GM18511 (cell line): ENCODE results near the gene IGFBP5.

Experiments
- ATAC-seq: cut with Tn5 transposase; IDR thresholded peaks from one replicate; pipeline ENCODE4 v1.9.1; 2021; ENCODE audit warnings: mild to moderate bottlenecking, moderate library complexity; ENCODE audit not compliant: unreplicated experiment

IGFBP5 gene, protein sequence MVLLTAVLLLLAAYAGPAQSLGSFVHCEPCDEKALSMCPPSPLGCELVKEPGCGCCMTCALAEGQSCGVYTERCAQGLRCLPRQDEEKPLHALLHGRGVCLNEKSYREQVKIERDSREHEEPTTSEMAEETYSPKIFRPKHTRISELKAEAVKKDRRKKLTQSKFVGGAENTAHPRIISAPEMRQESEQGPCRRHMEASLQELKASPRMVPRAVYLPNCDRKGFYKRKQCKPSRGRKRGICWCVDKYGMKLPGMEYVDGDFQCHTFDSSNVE

DNA sequence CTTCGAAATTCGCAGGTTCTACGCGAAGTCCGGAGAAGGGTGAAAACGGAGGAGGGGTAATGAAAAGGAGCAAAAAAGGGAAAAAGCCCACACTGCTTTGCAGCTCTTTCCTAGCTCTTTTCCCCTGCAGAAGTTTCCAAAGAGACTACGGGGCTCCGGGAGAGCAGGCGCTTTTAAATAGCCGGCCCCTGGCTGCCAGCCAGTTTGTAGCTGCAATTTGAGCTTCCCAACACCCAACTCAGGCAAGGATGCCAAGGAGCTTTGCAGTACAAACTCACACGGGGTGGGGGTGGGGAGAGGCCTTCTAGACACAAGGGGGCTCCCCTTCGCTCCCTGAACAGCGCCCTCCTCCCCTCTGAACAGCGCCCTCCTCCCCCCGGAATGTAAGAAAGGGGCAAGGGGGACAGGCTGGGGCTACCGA lies at the start of gene IGFBP5:
Gene IGFBP5 (minus strand): TSS at position 149 of the 421 bp plus-strand sequence. CDS start 774 bp downstream, outside the sequence.
- ATAC-seq = no peak

DNA sequence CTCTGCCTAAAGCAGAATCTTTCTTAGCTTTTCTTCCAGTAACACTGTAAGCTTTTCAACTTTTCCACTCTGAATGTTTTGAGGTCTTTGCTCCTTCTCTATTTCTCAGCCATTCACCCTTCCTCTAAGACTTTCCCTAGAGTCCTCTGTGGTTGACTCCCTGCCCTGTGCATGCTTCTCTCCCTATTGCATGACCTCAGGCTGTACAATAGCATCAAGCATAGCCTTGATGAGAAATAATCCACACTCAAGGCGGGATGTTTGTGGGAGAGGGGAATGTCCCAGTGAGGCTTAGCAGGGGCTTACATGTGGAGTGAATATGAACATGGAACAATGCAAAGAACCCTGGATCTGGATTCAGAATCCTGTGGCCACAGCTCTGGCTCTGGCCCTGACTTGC lies 48.4 kb upstream of the IGFBP5 start:
- no peak for ATAC-seq

DNA sequence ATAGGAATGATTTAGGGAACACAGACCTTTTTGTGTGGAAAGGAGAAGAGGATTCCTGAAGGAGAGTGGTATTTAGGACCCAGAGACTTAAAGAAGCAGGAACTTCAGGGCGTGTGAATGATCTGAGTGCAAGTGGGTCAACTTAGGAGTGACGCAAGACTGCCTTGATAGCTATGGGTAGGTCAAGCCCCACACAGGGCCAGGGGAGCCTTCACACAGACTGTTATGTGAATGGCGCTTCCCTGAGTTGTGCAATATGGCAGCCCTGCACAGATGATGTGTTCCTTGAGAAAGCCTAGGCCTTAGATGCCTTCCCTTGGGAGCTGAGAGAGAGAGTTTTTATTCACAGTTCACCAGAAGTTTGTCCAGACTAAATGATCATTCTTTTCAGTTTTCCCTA lies 47.1 kb upstream of the IGFBP5 start:
- no peak for ATAC-seq

DNA sequence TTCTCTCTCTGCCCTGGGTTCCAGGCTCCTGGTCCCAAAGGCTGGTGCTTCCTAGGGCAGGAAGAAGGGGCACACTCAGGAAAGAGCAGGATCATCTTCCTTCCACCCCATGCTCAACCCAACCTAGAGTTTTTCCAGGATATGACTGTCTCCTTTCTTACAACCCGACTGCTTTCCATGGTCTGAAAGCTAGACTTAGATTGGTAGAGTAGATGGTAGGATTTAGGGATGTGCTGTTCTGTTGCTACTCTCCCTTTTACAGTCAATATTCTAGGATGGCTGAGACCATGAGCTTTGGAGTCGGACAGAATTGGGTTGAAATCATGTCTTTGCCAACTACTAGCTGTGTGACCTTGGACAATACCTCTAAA lies 45.9 kb upstream of the IGFBP5 start:
- no peak for ATAC-seq

DNA sequence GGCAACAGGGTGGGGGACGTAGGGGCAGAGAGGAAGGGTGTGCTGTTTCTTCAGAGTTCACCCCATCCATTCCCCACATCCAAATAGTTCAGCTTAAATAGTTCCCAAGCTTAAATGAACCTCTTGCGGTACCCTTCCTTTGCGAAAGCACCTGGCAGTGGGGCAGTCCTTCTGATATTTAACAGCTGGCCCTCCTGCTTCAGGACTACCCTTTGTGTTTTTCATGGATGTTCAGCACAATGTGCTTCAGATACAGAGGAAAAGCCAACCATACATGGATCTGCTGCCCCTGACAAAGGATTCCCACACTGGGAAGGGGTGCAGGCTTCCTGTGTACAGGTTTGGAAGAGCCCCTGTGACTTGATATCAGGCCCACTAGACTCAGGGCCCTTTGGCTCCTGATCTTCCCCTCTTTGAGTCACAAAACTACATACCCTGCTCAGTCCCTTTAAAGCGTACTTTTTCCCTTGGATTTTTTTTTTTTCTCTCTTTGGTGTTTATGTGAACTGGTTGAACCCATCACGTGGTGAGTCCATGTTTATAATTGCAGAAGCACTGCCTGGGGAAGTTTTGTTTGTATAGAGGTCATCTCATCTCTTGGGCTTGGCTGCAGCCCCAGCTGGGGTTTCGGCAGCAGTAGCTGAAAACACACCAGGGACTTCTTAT lies 45.3 kb upstream of the IGFBP5 start:
- no peak for ATAC-seq

DNA sequence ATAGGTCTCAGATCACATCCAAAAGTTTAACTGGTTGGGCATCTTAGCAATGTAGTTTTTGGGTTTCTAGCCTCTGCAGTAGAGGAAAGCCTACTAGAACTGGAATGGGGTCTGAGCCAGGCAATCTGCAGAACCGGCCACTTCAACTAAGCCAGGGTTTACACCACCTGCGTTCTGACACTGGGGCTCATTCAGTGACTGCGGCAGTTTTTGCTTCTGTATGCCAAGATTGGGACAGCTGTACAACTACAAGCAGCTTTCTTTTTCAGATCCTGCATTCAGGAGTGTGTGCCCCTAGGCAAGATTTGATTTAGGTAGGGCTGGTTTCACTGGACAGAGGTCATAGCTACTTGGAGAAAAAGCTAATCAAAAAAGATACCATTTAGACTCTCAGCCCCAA lies 43.7 kb upstream of the IGFBP5 start:
- ATAC-seq = no peak

DNA sequence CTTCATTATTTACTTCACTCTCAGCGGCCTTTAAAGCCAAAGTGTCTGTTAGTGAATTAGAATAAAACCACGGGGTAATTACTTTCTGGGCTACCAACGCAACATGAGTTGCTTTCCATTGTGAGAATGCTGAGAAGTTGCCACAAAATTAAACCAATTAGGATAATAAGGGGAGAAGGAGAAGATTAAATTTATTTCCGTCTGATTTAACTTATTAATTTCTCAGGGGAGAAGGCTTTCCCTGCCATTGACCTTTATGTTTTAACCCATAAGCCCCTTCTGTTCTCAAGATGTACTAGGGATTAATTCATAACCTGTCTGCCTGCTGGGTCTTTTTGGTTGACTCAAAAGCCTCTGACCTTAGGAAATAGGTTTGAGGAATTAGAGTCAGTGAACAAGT lies 42.3 kb upstream of the IGFBP5 start:
- ATAC-seq = no peak

DNA sequence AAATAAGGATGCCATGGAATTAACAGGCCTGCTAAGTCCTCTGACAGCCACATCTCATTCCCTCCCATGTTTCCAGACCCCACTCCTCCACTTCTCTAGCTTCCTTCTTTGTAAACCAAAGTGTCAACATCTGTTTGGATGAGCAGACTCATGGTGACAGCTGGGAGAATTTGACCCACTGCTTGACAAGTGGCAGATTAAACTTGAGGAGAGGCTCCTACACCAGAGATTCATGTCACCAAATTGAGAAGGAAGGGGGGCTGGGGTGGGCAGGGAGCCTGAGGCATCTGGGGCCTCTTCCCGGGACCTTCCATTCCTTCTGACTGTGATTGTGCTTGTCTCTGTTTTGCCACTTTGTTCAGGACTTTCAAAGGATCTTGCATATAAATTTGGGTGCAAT lies 41.0 kb upstream of the IGFBP5 start:
- no peak for ATAC-seq

DNA sequence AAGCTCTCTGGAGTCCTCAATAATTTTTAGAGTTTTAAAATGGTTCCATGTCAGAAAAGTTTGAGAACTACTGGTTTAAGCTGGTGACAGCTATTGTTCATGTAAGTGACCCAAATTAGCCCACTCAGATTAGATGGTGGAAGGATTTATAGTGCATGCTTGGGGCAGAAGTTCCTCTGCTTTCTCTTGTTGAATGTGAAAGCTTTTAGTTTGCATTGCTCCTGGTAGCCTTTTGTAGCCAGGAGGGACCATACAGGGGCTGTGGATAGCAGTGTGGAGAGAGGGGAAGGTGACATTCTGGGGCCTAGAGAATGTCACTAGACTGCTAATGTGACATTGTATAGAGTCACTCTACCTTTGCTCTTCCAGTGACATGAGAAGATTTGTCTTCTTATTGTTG lies 40.3 kb upstream of the IGFBP5 start:
- no peak for ATAC-seq

DNA sequence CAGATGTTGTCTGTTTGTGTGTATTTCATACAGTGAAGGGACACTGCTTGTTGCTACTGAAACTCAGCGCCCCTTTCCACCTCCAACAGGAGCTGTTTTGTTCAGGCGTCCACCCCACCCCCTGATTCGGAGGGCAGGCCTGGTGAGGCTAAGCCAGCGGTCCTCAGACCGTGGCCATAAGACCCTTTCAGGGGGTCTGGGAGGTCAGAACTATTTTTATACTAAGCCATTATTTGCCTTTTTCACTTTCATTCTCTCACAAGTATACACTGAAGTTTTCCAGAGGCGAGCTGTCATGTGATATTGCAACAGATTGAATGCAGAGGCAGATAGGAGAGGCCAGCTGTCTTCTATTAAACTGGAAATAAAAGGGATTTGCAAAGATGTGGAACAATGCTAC lies 39.7 kb upstream of the IGFBP5 start:
- ATAC-seq = no peak

DNA sequence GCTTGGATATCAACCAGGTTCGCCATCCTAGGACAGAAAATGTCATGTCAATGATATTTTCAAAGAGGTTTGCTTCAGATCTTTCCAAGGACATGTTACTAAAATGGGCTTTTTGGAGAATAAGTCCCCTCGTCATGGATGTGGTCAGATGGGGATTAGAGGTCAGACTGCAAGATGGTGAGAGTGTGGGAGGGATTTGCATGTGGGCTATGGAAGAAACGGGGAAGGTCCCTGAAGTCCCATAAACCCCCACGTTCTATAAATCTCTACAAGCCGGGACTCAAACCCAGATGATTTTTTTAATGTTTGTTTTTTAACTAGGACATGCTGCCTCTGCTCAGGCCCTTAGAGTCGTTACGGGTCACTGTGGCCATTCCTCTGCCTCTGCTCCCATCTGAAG lies 37.7 kb upstream of the IGFBP5 start:
- no peak for ATAC-seq

DNA sequence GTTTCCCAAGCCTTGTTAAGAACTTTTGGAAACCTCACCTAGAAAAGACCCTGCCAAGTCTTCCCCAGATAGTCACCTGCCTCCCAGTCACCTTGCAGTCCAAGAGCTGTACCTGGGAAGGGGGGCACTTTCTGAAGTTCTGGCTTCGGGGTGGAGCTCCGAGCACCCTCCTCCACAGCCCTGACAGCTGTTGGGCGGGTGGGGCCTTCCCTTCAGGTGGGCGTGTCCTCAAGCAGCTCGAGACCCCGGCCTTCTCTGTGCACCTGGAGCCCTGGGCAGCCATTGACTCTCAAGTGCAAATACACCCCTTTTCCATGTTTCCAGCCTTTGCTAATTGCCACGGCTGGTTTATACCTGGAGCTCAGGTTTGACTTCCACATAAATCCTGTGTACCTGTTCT lies 37.0 kb upstream of the IGFBP5 start:
- no peak for ATAC-seq

DNA sequence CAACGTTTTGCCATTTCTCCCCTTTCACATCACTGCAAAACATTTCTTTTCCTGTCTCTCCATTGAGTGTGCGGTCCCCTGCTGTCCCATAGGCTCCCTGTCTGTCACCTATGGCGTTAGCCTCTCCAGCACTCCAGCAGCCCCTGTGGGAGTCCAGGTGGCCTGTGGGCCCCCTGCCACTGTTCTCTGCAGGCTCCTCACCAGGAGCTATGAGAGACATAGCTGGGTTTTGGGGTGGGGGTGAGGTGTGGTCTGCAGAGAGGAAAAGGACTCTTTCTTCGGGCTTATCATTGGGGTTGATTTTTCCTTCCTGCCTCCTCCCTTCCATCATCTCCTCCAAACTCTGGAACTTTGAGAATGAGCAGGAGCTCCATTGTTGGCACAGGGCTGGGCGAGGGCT lies 36.1 kb upstream of the IGFBP5 start:
- no peak for ATAC-seq

DNA sequence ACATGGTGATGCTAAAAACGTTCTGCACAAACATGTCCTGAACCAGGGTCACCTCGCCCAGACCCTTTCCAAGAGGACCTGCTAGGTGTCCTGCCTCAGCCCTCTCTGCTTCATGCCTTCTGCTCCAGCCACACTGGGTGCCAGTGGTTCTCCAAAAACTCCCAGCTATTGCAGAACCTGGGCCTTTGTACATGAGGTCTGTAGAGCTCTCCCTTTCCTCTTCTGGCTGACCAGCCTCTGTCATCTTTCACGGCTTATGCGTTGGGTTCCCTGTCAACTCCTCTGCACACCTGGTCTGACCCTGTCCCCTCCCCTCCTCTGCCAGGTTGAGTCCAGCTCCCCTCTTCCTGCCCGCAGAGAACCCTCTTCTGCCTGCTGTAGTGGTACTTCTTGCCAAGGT lies 35.5 kb upstream of the IGFBP5 start:
- ATAC-seq = no peak

DNA sequence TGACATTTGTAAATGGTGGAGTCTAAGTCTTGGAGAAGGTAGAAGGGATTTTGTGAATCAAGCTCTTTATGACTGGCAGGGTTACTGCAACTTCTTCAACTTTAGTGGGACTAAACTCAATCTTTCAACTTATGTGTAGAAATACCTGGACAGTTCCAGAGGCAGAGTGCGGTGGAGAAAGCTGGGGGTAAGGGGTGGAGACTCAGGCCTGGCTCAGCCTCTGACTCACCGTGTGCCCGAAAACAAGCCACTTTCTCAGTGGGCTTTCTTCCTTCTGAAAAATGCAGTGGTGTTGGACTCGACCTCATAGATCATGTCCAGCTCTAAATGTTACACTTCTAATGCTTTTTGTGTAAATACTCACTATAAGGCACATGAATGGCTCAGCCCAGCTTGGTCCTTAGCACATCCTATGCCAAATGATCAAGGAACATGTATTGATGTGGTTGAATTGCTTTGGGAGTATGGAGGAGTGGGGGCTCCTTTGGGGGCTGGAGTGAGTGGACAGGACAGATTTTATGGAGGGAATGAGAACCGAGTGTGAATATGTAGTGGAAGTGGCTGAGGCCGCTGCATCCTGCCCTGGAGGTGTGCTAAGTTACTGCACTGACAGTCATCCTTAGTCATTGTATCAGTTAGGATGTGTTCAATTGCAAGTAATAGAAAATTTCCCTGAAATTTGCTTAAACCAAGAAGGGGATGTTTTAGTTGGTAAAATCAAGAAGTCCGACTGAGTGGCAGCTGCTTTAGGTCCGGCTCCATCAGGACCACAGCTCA lies 32.2 kb upstream of the IGFBP5 start:
- ATAC-seq = no peak

DNA sequence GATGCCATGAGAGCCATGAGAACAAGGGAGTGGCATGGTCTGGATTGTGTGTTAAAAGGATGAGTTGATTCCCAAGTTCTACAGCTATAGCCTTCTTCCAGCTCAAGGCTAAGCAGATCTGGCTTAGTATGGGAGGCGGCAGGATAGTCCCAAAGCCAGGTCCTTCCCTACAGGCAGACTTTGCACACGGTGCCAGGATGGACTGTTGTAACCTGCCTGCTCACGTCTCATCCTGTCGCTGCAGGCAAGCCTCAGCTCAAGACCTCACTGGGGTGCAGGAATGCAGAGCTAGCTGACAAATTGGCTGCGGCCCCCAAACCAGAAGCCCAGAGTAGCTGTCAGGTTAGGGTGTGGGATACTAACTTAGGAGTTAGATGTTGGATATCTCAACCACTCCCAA lies 28.8 kb upstream of the IGFBP5 start:
- no peak for ATAC-seq

DNA sequence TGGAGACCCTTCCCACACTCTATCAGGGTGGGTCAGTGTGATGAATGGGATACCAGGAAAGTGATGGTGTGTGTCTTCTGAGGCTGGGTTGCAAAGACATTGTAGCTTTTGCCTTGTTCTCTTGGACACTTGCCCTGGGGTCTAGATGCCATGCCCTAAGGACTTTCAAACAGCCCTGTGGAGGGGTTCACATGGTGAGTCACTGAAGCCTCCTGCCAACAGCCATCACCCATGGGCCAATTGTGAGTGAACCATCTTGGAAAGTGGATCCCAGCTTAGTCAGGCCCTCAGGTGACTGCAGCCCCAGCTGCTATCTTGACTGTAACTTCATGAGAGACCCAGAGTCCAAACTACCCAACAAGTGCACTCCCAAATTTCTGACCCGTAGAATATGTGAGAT lies 25.8 kb upstream of the IGFBP5 start:
- no peak for ATAC-seq

DNA sequence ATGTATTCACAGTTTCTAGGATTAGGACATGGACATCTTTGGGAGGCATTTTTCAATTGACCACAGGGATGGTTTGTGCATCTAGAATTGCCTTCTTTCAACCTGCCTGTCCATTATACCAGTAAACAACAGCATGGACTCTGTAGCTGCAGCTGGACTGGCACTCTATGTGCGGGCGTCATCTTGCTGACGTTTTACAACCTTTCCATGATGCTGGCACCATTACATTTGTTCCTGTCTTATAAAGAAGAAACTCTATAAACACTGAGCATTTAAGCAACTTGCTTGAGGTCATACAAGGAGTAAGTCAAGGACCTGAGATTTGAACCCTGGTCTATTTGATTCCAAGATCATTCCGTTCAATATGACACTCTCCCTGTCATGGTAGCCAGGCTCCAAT lies 25.4 kb upstream of the IGFBP5 start:
- no peak for ATAC-seq

DNA sequence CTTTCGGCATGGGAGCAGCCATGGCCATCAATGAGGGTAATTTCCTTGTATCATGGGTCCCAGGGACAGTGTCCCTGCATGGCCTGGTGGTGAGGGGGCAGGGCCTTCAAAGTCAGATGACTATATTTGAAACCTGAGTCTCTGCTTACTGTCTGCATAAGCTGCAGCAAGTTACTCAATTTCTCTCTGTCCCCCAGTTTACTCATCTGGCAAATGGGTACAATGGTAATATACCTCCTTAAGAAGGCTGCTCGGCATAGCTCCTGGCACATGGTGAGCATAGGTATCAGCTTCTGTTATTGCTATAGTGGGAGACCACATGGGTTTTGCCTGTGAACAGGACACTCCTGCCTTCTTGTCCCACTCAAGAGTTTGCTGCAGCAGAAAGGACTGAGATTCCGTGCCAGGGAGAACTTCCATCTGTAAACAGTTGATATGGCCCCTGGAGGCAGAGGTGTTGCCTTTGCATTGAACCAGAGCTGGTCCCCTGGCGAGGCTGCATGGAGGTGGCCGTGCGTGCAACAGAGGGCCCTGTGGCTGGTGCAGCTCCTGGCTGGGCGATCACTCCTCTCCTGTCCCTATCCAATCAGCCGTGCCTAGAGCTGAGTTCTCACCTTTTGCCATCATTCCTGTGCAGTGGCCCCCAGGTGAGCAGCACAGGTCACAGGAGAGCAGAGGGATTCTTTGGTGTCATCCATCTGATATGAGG lies 22.7 kb upstream of the IGFBP5 start:
- no peak for ATAC-seq

DNA sequence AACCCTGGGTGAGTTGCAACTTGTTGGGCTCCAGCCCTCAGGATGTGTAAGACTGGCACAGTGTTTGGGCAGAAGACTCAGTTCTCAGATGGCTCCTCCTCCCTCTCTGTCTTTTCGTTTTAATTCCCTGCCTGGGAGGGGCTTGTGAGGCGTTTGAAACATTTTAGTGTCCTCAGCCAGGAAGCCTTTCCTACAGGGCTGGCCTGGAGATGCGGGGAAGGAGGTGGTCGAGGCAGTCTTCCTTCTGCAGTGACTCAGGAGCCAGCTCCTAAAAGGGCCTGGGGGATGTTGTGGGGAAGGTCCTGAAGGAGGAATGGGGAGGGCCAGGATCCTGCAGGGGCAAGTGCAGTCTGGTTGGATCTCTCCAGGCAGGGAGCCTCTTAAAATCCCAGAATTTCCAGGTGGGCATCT lies 22.1 kb upstream of the IGFBP5 start:
- no peak for ATAC-seq

DNA sequence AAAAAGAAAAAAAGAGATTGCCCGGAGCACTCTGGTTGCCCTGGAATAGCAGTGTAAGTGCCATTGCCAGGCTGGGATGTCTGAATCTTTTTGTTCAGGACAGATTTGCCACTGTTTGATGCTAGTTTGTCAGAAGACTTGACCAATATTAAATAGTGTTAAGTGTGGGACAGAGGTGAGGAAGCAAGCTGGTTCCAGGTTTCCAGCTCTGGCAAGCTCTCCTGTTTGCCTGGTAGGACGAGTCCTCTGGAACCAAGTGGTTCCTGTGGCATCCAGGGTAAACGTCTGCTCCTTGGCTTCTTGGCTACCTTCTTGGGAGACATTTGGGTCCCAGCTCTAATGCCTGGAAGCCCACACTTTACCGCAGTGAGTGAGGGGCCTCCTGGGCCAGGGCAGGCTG lies 20.8 kb upstream of the IGFBP5 start:
- no peak for ATAC-seq
